ENCODE measurements around the gene ZSCAN16. TPM values are rescaled to one million over a fixed set of nuclear protein-coding genes. Genes with fewer than 3 reads are reported as not detected.
"Not testable (repeated sequence)": the region's sequence is repeated elsewhere in the genome, so short reads cannot be mapped to it uniquely, and the experiment has no call there.

The ZSCAN16 gene
- total and polyA plus RNA-seq, 9 donors: 2.6 to 4.4 (median 3.2) TPM

GRCh38 chr6:28118217-28118616 is 6.2 kb upstream of the ZSCAN16 start:
- H3K27me3 ChIP-seq: no peaks in the 10 kb centered on the region
- intact Hi-C loops (cut with DNase I): no loop called here
- H3K4me3 ChIP-seq: no peak overlapping the region
- no peak for DNase-seq
- TF ChIP-seq, protein P1, sequence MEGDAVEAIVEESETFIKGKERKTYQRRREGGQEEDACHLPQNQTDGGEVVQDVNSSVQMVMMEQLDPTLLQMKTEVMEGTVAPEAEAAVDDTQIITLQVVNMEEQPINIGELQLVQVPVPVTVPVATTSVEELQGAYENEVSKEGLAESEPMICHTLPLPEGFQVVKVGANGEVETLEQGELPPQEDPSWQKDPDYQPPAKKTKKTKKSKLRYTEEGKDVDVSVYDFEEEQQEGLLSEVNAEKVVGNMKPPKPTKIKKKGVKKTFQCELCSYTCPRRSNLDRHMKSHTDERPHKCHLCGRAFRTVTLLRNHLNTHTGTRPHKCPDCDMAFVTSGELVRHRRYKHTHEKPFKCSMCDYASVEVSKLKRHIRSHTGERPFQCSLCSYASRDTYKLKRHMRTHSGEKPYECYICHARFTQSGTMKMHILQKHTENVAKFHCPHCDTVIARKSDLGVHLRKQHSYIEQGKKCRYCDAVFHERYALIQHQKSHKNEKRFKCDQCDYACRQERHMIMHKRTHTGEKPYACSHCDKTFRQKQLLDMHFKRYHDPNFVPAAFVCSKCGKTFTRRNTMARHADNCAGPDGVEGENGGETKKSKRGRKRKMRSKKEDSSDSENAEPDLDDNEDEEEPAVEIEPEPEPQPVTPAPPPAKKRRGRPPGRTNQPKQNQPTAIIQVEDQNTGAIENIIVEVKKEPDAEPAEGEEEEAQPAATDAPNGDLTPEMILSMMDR (IDR thresholded peaks at IDR 0.05): no peak
- no peak for TF ChIP-seq EP300 (IDR thresholded peaks at IDR 0.05)
- no peak for TF ChIP-seq POLR2A (IDR thresholded peaks at IDR 0.05)
- H3K4me1 ChIP-seq (ENCODE audit: insufficient read depth): no peaks in the 10 kb centered on the region
- H3K36me3 ChIP-seq: no peaks in the 10 kb centered on the region
- no peak overlapping the region for H3K27ac ChIP-seq
- WGBS, 3 donors: 70 to 79% (median 71%) methylated on average over 1 of the region's 1 CpG
- no peaks in the 10 kb centered on the region for H3K9me3 ChIP-seq

GRCh38 chr6:28121876-28122275 is 2.5 kb upstream of the ZSCAN16 start:
- Histone ChIP-seq H3K9me3 (no peaks in the 10 kb centered on the region), H3K27me3 (no peaks in the 10 kb centered on the region), H3K27ac (no peak overlapping the region), H3K4me3 (no peak overlapping the region), H3K36me3 (no peaks in the 10 kb centered on the region), H3K4me1 (ENCODE audit: insufficient read depth) (peaks cover 4% of the 10 kb centered on the region)
- 89 to 92% (median 90%) methylated on average over 2 of the region's 2 CpGs for WGBS, 3 donors
- DNase-seq: no peak
- TF ChIP-seq POLR2A (IDR thresholded peaks at IDR 0.05): no peak
- TF ChIP-seq, protein P1 (IDR thresholded peaks at IDR 0.05): no peak
- no peak for TF ChIP-seq EP300 (IDR thresholded peaks at IDR 0.05)
- intact Hi-C loops (cut with DNase I): no loop called here

GRCh38 chr6:28122283-28122682 is 2.1 kb upstream of the ZSCAN16 start:
- DNase-seq; H3K4me1 ChIP-seq (ENCODE audit: insufficient read depth); H3K27me3 ChIP-seq; H3K4me3 ChIP-seq; H3K27ac ChIP-seq; H3K9me3 ChIP-seq; intact Hi-C loops (cut with DNase I); H3K36me3 ChIP-seq: not testable (repeated sequence)
- WGBS, 3 donors: 93% methylated on average over 5 of the region's 5 CpGs

DNA sequence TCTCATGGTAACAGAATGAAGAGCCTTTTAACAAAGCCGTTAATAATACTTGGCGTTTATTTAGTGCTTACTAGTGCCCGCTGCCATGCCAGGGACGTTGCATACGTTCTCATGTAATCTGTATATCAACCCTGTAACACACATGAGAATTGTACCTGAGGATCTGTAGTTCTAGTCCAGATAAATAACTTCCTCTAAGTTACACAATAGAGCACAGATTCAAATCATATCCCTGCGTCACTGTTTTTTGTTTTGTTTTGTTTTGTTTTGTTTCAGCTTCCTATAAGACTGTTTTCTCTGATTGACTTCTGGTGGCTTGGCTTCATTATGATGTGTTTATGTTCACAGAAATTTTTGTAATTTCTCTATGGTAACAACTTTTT is 553 bp downstream of the ZSCAN16 start:
- H3K4me3 ChIP-seq: peak overlapping the region; percentile 50
- intact Hi-C loops (cut with DNase I): no loop called here
- peaks cover 4% of the 10 kb centered on the region for H3K4me1 ChIP-seq (ENCODE audit: insufficient read depth)
- H3K27me3 ChIP-seq: no peaks in the 10 kb centered on the region
- H3K9me3 ChIP-seq: no peaks in the 10 kb centered on the region
- no peak overlapping the region for H3K27ac ChIP-seq
- DNase-seq: no peak
- no peaks in the 10 kb centered on the region for H3K36me3 ChIP-seq
- TF ChIP-seq POLR2A (IDR thresholded peaks at IDR 0.05) (no peak), EP300 (IDR thresholded peaks at IDR 0.05) (no peak)
- TF ChIP-seq, protein P1 (IDR thresholded peaks at IDR 0.05): no peak
- WGBS, 3 donors: 8 to 13% (median 9%) methylated on average over 6 of the region's 6 CpGs

DNA sequence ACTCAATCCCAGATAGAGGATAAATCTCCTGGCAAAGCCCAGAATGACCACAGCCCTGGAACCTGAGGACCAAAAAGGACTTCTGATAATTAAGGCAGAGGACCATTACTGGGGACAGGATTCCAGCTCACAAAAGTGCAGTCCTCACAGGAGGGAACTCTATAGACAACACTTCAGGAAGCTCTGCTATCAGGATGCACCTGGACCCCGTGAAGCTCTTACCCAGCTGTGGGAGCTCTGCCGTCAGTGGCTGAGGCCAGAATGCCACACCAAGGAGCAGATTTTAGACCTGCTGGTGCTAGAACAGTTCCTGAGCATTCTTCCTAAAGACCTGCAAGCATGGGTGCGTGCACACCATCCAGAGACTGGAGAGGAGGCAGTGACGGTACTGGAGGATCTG is 992 bp downstream of the ZSCAN16 start:
- Histone ChIP-seq H3K4me1 (ENCODE audit: insufficient read depth) (peaks cover 4% of the 10 kb centered on the region), H3K9me3 (no peaks in the 10 kb centered on the region), H3K27me3 (no peaks in the 10 kb centered on the region), H3K4me3 (no peak overlapping the region), H3K36me3 (no peaks in the 10 kb centered on the region), H3K27ac (no peak overlapping the region)
- DNase-seq: no peak
- intact Hi-C loops (cut with DNase I): no loop called here
- TF ChIP-seq, protein P1 (IDR thresholded peaks at IDR 0.05): no peak
- TF ChIP-seq EP300 (IDR thresholded peaks at IDR 0.05): no peak
- no peak for TF ChIP-seq POLR2A (IDR thresholded peaks at IDR 0.05)
- WGBS, 3 donors: 65 to 85% (median 77%) methylated on average over 4 of the region's 4 CpGs

Data from ovary (tissue), 9 donors.